Osteocyte (in vitro differentiated cells): ENCODE results near the gene MAPK11. TPM values are rescaled to one million over a fixed set of nuclear protein-coding genes. Genes with fewer than 3 reads are reported as not detected.

Experiments
- DNase-seq: peaks from one replicate; pipeline ENCODE4 v3.0.0; 2021; ENCODE audit warnings: mixed read lengths; ENCODE audit not compliant: unreplicated experiment; ENCODE audit errors: extremely low spot score
- H3K27ac Mint-ChIP-seq: one replicate; pipeline ENCODE4 v1.8.0; 2021; ENCODE audit warnings: mild to moderate bottlenecking, mixed read lengths; ENCODE audit not compliant: unreplicated experiment
- H3K27me3 Mint-ChIP-seq: one replicate; pipeline ENCODE4 v1.8.0; 2021; ENCODE audit warnings: mixed read lengths; ENCODE audit not compliant: unreplicated experiment
- H3K36me3 Mint-ChIP-seq: one replicate; pipeline ENCODE4 v1.8.0; 2021; ENCODE audit warnings: mixed read lengths; ENCODE audit not compliant: unreplicated experiment
- H3K4me1 Mint-ChIP-seq: one replicate; pipeline ENCODE4 v1.8.0; 2021; ENCODE audit warnings: mixed read lengths; ENCODE audit not compliant: unreplicated experiment
- H3K4me3 Mint-ChIP-seq: one replicate; pipeline ENCODE4 v1.8.0; 2021; ENCODE audit warnings: mild to moderate bottlenecking, moderate library complexity, mixed read lengths; ENCODE audit not compliant: unreplicated experiment
- H3K9me3 Mint-ChIP-seq: one replicate; pipeline ENCODE4 v1.8.0; 2021; ENCODE audit warnings: mixed read lengths; ENCODE audit not compliant: unreplicated experiment
- total RNA-seq: library from RNA; stranded (reverse); gene quantifications from 2 replicates; pipeline ENCODE4 v1.2.1, GENCODE V29; 2021
- TF ChIP-seq, protein P1 (sequence below): fragments of 200-600 bp; sonication (generic); IDR thresholded peaks from 2 replicates; pipeline ENCODE4 v1.5.0; 2021; ENCODE audit warnings: antibody characterized with exemption, mild to moderate bottlenecking, moderate library complexity

MAPK11 gene
- total RNA-seq, 1 donor from 2014 or later = 6.4 TPM

DNA sequence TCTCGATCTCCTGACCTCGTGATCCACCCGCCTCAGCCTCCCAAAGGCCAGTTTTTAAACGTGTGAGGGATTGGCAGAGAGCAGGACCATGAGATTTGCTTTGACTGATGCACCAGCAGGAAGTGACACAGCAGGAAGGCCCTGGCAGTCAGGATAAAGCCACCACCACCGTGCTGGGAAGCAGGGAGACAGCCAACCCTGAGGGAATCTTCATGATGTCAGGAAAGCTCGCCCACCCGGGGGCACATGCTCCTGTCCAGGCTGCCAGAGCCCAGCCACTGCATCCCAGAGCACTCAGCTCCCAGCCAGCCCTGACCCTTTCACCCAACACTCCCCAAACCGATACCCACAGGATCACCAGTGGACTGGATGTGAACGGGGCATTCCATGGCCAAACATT is 31.4 kb downstream of the MAPK11 start:
- TF ChIP-seq, protein P1, sequence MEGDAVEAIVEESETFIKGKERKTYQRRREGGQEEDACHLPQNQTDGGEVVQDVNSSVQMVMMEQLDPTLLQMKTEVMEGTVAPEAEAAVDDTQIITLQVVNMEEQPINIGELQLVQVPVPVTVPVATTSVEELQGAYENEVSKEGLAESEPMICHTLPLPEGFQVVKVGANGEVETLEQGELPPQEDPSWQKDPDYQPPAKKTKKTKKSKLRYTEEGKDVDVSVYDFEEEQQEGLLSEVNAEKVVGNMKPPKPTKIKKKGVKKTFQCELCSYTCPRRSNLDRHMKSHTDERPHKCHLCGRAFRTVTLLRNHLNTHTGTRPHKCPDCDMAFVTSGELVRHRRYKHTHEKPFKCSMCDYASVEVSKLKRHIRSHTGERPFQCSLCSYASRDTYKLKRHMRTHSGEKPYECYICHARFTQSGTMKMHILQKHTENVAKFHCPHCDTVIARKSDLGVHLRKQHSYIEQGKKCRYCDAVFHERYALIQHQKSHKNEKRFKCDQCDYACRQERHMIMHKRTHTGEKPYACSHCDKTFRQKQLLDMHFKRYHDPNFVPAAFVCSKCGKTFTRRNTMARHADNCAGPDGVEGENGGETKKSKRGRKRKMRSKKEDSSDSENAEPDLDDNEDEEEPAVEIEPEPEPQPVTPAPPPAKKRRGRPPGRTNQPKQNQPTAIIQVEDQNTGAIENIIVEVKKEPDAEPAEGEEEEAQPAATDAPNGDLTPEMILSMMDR = no peak
- peaks cover 10% of the 10 kb centered on the region for H3K36me3 Mint-ChIP-seq
- H3K27ac Mint-ChIP-seq = no peak overlapping the region
- H3K9me3 Mint-ChIP-seq = no peaks in the 10 kb centered on the region
- H3K4me1 Mint-ChIP-seq = peaks cover 30% of the 10 kb centered on the region
- H3K27me3 Mint-ChIP-seq = no peaks in the 10 kb centered on the region
- H3K4me3 Mint-ChIP-seq = no peak overlapping the region
- DNase-seq = no peak

DNA sequence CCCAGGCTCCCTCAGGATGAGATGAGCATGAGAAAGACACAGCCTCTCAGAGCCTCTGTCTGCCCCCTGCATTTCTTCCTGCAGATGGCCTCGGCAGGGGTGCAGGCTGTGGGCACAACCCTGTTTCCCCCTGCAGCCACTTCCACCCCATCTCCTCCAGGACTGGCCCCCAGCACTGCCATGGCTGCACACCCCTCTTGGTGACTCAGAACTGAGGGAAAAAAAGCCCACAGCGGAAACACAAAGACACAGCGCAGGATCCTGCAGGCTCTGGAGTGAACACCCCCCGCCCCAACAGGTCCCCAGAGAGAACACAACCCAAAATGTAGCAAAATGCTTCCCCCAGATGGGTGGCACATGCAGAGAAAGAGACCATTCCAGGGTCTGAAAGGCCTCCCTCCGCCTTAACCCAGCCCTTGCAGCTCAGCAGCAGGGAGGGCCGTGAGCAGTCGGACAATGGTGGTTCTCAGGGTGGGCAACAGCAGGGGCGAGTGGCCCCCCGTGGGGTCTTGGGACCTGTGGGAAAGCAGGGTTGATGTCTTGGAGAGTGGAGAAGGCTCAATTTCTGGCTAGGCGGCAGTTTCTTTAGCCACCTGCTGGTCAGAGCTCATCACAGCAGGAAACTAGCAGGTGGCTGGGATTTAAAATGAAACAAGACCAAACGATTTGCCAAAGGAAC is 33.3 kb downstream of the MAPK11 start:
- peaks cover 15% of the 10 kb centered on the region for H3K36me3 Mint-ChIP-seq
- no peak for DNase-seq
- TF ChIP-seq, protein P1 = peak; percentile 51
- H3K27me3 Mint-ChIP-seq = no peaks in the 10 kb centered on the region
- H3K4me1 Mint-ChIP-seq = peaks cover 13% of the 10 kb centered on the region
- H3K4me3 Mint-ChIP-seq = no peak overlapping the region
- no peaks in the 10 kb centered on the region for H3K9me3 Mint-ChIP-seq
- H3K27ac Mint-ChIP-seq = no peak overlapping the region

DNA sequence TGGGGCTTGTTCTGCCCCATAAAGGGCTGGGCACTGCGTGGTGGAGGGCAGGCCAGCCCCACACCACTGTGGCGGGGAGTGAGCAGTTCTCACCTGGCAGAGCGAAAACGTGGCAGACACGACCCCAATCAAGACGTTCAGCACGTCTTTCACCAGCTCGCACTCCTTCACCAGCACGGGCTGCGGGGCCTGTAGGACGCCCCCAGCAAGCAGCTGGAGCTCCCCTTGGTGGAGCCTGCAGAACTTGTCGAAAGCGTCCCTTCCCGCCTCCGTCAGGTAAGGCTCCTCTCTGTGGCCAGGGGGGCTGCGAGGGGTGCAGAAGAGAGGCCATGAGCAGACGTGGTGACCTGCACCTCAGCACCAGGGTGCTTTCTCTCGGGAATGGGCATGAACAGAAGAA is 37.0 kb downstream of the MAPK11 start:
- Mint-ChIP-seq H3K36me3 (peaks cover 13% of the 10 kb centered on the region), H3K4me1 (peaks cover 3% of the 10 kb centered on the region), H3K27me3 (no peaks in the 10 kb centered on the region), H3K4me3 (no peak overlapping the region), H3K9me3 (no peaks in the 10 kb centered on the region), H3K27ac (no peak overlapping the region)
- no peak for DNase-seq
- TF ChIP-seq, protein P1 = no peak

DNA sequence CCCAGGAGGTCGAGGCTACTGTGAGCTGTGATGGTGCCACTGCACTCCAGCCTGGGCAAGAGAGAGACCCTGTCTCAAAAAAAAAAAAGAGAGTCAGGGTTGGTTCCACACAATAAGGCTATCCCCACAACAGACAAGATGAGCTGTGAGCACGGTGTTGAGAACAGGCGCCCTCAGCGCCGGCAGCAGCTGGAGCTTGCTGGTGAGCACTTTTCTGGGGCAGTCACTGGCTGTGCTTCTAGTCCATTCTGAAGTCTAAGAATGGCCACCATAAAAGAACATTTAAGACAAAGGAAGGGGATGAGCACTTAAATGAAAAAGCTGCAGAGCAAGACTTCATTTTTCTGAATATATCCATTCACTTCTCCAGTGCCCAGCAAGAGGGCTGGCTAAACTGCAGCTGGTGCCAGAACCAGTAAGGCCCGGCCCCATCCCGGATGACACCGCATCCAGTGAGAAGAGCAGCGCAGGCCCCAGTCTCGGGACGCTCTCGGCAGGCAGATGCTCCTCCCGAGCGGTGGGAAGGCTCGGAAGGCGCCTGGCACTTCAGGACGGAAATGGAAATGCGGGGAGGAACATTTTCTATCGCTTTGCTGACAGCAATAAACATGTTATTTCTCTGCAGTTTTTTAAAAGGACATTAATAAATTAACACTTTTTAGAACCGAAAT is 37.6 kb downstream of the MAPK11 start:
- peaks cover 3% of the 10 kb centered on the region for H3K4me1 Mint-ChIP-seq
- no peaks in the 10 kb centered on the region for H3K9me3 Mint-ChIP-seq
- H3K27ac Mint-ChIP-seq = no peak overlapping the region
- no peak for DNase-seq
- TF ChIP-seq, protein P1 = no peak
- H3K36me3 Mint-ChIP-seq = peaks cover 13% of the 10 kb centered on the region
- no peaks in the 10 kb centered on the region for H3K27me3 Mint-ChIP-seq
- no peak overlapping the region for H3K4me3 Mint-ChIP-seq

DNA sequence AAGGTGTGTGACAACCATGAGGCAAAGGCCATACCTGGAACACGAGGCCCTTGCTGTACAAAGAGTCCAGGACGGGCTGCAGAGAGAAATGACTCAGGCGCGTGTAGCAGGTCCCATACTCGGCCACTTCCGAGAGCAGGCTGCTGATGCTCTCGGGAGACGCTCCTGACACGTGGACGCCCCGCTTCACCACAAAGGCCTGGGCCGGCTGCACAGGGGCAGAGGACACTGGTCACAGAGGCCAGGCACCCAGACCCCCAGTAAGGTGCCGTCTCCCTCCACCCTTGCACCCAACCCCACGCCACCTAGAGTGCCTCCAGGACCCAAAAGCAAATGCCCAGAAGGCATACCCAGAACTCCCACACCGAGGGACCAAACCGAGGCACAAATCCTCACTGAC is 40.8 kb downstream of the MAPK11 start:
- Mint-ChIP-seq H3K27me3 (no peaks in the 10 kb centered on the region), H3K9me3 (no peaks in the 10 kb centered on the region), H3K27ac (no peak overlapping the region), H3K36me3 (peaks cover 19% of the 10 kb centered on the region), H3K4me1 (no peaks in the 10 kb centered on the region), H3K4me3 (no peak overlapping the region)
- no peak for DNase-seq
- TF ChIP-seq, protein P1 = no peak
